Pons (tissue), 1 donor: ENCODE results near the gene TMEM271.
"Not testable (repeated sequence)": the region's sequence is repeated elsewhere in the genome, so short reads cannot be mapped to it uniquely, and the experiment has no call there.

ENCODE experiments used
- DNase-seq: peaks from one replicate; pipeline ENCODE4 v3.0.0-alpha.2; 2016; ENCODE audit warnings: low spot score

TMEM271 gene

DNA sequence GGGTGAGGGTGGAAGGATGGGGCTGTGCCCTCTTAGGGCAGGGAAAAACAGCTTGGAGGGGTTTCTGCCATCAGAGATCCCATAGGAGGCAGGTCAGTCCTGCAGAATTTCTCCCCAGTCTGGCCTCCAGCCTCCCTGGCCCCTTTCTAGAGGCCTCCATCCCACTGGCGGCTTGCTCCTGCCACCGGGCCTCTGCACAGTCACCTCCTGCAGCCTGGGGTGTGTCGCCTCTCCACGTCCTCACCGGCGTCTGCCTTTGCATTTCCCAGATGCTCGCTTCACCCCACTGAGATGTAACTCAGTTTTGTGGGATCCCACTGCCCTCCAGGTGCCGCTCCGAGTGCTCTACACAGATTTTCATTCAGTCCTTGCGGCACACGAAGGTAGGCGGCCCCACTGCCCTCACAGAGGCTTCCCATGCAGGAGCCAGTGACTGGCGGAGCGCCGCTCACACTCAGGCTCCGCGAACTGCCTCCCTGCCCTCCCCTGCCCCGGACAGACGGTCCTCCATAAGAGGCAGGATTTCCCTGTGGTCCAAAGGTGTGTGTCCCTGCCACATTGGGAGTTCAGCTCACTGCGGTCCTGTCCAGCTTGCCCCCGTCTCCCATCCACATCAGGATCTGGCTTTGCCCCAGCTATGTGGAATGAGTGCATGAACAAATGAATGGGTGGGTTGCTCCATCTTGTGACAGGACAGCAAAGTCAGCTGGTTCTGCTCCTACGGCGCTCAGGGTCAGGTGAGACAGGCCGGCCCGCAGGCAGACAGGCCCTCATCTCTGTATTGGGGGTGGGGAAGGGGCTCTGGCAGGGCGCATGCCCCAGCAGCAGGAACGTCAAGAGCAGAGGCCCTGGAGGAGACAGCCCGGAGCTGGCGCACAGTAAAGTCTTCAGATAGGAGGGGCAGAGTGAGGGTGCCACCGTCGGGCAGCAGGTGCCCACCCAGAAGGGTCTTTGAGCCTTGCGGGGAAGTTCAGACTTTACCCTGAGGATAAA, 2.7 kb upstream of the TMEM271 start:
- no peak for DNase-seq

DNA sequence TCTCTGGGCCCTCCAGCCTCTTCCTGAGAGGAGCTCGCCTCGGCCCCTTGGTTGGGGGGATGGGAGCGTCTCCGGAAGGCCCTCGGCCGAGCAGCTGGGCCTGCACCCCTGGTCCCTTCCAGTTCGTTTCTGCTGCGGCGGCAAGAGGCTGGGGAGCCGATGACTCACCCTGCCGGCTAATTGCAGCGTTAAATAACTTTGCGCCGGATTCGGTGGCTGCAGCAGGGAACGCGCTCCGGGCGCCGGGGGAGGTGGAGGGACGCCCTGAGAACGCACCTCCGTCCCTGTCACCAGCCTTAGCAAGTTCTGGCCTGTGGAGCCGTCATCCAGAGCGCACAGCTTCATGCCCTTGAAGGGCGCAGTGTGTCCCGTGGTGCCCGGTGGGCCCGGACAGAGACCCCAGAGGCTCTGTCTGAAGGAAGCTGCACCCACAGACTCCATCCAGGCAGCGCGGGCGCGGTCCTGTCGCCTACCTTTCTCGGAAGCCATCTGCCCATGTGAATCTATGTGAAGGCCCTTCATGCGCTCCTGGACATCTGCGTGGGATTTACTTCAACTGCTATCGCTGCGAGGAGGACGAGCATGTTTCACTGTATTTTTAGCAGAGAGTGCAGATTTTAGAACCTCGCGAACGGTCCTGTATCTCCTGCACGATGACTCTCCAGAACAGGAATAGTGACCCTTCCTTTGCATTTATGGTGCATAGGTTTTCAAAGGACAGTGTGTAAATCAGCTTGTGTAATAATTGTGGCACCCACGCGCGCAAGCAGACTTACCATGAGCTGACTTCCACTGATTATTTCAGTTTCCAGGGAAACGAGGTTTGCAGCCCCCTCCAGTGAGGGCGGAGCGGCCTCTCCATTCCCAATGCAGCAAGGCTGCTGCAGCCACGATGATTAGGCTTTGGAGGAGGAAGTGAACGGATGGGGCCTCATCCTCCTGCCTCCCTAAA, 1.7 kb upstream of the TMEM271 start:
- DNase-seq: no peak

DNA sequence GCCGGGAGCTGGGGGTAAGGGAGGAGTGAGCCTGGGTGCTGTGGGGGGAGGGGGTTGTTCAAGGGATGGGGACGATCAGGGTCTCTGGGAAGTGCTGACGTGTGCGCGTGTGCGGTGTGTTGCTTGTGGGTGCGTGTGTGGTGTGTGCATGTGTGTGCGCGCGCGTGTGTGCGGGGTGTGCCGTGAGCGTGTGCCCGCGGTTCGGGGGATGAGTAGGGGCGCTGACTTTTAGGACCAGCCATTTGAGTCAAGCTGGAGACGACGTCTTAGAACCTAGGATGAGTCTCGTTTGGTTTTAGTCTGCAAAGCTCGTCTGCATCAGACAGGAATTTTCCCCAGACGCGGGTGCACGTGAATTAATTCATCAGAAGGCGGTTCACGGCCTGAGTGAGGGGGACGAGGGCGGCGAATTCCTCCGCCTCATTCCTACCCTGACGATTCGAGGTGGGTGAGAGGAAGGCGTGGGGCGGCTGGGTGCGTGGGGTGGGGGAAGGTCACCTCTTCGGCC, 950 bp upstream of the TMEM271 start:
- no peak for DNase-seq

GRCh38 chr4:575281-576141, 584 bp downstream of the TMEM271 start:
- DNase-seq: no peak

GRCh38 chr4:574346-575161, 1.5 kb downstream of the TMEM271 start:
- DNase-seq: no peak

- no peak for DNase-seq
These were observed 2.8 kb downstream of the TMEM271 start for GRCh38 chr4:573122-573892.

DNA sequence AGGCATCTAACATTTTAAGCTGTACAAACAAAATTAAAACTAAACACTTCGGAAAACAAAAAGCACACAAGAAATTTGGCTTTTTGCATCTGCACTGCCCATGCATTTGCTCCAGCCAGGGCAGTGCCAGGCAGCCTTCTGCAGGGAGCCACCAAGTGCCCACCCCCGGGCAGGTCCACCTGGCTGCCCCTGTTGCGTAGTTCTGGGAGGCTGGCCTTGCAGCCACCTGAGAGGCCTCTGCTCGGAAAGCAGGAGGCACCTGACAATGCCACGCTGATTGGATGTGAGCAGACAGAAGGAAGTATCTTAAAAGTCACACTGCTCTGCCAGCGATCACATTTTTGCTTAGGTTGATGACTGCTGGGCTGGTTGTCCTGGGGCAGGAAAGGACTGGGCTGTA, 3.5 kb downstream of the TMEM271 start:
- no peak for DNase-seq

DNA sequence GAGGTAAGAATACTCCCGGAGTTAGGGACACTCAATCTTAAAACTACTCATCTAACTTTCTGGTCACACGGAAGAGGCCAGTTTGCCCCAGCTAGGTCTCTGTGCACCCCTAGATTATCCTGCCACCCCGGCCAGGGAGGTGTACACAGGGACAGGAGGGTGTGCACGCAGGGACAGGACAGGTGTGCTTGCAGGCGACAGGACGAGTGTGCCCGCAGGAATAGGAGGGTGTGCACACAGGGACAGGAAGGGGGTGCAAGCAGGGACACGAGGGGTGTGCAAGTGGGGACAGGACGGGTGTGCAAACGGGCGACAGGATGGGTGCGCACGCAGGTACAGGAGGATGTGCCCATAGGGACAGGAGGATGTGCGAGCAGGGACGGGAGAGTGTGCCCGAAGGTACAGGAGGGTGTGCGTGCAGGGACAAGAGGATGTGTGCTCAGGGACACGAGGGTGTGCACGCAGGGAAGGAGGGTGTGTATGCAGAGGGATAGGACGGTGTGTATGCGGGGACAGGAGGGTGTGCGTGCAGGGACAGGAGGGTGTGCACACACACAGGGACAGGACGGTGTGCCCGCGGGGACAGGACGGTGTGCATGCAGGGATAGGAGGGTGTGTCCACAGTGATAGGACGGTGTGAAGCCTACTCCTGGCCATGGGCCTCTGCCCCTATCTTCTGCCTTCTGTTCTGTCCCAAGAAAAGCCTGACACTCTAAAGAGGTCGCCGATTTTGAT, 4.1 kb downstream of the TMEM271 start:
- DNase-seq: no peak

GRCh38 chr4:570754-571153, 5.3 kb downstream of the TMEM271 start:
- DNase-seq: no peak

DNA sequence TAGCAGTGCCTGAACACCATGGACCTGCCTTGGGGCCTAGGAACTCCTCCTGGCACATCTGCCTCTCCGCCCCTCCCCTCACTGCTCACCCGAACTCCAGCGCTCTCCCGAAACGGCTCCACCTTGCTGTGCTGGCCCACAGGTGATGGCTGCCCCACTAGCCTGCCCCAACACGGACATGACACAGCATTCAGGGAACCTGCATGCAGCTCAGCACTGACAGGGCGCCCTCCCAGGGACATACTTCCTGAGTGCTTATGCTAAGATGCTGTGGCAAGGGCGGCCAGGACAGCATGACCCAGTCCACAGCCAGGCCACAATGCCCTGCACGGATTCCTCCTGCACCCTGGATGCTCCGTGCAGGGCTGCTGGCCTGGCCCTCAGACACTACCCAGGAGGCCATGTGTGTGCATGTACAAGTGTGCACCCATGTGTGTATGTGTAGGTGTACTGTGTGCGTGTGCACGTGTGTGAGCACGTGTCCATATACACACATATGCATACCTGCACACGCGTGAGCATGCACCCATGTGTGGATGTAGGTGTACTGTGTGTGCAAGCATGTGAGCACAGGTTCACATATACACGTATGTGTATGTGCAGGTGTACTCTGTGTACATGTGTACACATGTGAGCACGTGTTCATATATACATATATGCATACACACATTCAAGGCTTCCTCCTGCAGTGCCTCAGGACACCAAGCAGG, 6.0 kb downstream of the TMEM271 start:
- DNase-seq: no peak

GRCh38 chr4:568962-569361, 7.1 kb downstream of the TMEM271 start:
- DNase-seq: no peak

DNA sequence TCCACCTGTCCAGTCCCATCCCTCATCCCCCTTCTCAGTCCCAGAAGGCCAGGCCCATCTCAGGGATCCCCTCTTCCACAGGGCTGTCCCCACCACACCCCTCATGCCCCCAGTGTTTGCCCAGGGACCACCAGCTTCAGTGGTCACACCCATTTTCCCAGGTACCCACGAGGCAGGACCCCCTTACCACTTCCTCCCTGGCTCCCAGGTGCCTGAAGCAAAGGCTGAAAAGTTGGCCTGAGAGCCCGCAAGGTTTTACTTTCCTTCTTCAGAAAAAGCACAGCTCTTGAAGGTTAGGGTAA, 7.8 kb downstream of the TMEM271 start:
- no peak for DNase-seq

DNA sequence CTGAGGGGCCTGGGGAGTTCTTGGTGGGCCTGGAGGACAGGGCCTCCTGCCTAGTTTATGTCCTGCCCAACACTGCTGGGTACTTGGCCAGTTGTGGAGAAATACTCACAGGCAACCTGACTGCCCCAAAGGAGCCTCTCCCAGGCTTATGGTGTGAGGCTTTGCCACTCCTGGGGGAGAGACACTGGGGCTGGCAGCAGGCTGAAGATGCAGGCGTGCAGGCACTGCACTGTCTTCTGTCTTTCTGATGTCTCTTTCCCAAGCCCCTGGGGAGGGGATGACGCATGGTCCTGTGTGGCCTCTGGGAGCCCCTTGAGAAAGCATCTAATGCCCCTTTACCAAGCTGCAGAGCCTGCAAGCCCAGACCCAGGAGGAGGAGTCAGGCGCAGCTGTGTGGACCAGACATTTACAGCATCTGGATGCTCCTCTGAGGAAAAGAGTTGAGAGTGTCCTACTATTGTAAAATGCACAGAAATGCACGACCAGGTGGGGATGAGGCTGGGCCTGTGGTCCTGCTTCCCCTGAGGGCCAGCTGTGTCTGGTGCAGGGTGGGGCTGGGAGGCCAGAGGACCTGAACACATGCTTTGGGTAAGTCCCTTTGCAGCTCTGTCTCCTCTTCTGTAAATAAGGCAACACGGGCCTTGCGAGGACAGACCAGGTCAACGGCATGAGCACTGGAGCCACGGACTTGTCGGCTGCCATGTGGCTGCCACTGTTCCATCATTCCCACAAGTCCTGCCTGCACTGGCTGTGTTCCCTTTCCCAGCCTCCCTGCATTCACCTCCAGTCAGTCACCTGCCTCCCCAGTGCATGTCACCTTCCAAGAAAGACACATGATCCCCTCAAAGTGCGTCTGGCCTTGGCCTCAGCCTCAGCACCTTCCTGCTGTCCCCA, 8.4 kb downstream of the TMEM271 start:
- no peak for DNase-seq

DNA sequence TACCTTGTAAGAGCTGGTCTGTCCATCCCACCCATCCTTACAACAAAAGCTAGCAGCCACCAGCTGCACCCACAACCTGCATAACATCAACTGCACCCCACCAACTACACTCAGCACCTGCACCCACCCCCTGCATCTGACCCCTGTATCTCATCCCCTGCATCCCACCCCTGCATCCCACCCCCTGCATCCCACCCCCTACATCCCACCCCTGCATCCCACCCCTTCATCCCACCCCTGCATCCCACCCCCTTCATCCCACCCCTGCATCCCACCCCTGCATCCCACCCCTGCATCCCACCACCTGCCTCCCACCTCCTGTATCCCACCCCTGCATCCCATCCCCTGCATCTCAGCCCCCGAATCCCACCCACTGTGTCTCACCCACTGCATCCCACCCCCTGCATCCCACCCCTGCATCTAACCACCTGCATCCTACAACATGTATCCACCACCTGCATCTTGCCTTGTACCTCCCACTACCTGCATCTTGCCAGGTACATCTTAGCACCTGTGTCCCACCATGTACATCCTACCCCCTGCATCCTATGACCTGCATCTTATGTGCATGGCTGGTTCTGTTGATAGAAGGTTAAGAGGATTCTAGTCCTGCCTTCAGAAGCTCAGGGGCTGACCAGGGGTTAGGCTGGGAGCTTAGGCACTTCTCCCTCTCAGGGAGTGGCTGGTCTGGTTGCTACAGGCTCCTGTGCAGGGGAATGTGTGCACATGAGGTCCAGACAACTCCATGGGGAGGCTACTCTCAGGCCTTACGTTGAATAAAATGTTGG, 9.4 kb downstream of the TMEM271 start:
- DNase-seq: no peak

DNA sequence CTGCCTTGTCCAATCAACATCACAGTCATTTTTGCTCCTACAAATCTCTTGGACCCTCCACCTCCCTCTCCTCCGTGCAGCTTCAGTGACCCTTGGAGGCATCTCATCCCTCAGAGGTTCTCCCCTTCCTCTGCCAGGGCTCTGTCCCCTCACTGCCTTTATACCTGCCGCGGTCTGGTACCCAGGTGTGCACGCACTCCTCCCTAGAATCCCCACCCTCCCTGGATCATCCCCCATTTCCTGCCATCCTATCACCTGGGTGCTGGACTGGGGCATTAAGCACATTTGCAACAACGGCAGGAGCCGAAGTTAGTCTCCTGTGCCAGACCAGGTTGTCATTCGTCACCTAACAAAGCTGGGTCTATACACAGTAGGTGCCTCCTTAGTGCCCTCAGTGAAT, 10.1 kb downstream of the TMEM271 start:
- DNase-seq: no peak

GRCh38 chr4:565614-566013, 10.5 kb downstream of the TMEM271 start:
- not testable (repeated sequence) for DNase-seq

GRCh38 chr4:562458-562857, 13.6 kb downstream of the TMEM271 start:
- not testable (repeated sequence) for DNase-seq
